C1 segment of cervical spinal cord (tissue), 14 donors: ENCODE measurements around the gene CDH3.

Experiments used
- DNase-seq, 14 donors: peaks; one replicate each; lab custom pipeline; 2025; lab: John Stamatoyannopoulos, UW

CDH3 gene

GRCh38 chr16:68644715-68645493 lies at the start of gene CDH3:
CDH3 (plus strand) TSS chr16:68645310; CDS start chr16:68645380, 70 bp downstream.
- DNase-seq: no peak

GRCh38 chr16:68596266-68596665 lies 48.8 kb upstream of the CDH3 start:
- DNase-seq: no peak

GRCh38 chr16:68599586-68599985 lies 45.5 kb upstream of the CDH3 start:
- no peak for DNase-seq

DNA sequence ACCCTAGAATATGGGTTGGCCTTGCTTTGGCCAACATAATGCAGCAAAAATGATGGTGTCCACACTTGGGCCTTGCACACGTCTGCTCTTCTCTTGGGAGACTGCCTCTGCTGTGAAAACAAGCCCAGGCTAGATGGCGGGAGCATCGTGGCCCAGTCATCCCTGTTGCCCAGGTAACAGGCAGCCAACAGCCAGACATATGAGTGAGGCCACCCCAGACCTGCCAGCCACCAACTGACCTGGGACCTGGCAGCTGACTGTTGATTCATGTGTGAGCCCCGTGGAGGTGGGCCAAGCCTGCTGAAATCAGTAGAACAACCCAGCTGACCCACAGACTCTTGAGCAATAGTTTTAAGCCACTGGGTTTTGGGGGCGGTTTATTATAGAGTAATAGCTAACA lies 39.4 kb upstream of the CDH3 start:
- DNase-seq: no peak

DNA sequence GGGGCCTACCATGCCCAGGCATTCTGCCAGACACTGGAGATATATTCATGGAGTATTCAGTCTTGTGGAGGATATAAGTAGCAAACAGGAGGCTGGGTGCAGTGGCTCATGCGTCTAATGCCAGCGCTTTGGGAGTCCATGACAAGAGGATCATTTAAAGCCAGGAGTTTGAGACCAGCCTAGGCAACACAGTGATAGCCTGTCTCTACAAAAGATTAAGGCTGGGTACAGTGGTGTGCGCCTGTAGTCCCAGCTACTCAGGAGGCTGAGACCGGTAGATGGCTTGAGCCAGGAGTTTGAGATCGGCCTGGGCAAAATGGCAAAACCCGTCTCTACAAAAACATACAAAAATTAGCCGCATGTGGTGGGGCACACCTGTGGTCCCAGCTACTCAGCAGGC lies 37.7 kb upstream of the CDH3 start:
- DNase-seq: no peak

- no peak for DNase-seq
Observed at GRCh38 chr16:68608330-68608729, 36.8 kb upstream of the CDH3 start.

DNA sequence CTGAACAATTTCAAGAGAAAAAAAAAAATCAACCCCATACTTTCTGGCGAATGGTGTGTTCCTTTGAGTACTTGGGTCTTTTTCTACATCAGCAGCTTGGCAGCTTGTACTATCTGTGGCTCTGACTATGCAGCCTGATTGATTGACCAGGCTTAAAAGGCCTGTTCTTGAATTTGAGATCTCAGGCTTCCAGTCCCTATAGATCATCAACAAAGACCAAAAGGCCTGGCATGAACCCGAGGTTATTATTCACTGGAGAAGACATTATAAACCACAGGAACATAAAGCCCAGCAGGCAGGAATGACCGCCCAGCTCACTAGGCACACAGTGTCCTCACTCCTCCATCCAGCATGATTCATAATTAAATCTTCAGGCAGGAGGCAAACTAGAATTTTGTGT lies 32.1 kb upstream of the CDH3 start:
- DNase-seq: no peak

GRCh38 chr16:68617734-68618133 lies 27.4 kb upstream of the CDH3 start:
- no peak for DNase-seq

GRCh38 chr16:68626557-68626956 lies 18.6 kb upstream of the CDH3 start:
- DNase-seq: no peak

GRCh38 chr16:68627951-68628425 lies 17.1 kb upstream of the CDH3 start:
- DNase-seq: no peak

- DNase-seq: no peak
Observed at GRCh38 chr16:68629351-68629910, 15.7 kb upstream of the CDH3 start.

GRCh38 chr16:68636064-68636560 lies 9.0 kb upstream of the CDH3 start:
- DNase-seq: no peak

GRCh38 chr16:68636818-68637217 lies 8.3 kb upstream of the CDH3 start:
- no peak for DNase-seq

DNA sequence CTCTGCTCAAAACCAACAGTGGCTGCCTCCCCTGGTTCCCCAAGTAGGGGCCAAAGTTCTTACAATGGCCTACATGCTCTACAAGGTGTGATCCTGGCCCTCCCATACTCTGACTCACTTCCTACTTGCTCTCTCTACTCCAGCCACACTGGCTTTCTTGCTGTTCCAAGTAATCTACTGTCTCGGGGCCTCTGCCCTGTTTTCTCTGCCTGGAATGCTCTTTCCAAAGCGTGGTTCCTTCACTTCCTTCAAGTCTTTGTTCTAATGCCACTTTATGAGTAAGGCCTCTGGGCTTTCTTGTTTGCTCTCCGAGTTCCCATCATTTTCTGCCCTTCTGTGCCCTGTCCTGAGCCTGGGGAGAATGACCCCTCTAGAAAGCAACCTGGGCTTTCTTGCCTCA lies 4.1 kb upstream of the CDH3 start:
- no peak for DNase-seq

- DNase-seq: no peak
Observed at GRCh38 chr16:68642047-68642435, 3.1 kb upstream of the CDH3 start.

DNA sequence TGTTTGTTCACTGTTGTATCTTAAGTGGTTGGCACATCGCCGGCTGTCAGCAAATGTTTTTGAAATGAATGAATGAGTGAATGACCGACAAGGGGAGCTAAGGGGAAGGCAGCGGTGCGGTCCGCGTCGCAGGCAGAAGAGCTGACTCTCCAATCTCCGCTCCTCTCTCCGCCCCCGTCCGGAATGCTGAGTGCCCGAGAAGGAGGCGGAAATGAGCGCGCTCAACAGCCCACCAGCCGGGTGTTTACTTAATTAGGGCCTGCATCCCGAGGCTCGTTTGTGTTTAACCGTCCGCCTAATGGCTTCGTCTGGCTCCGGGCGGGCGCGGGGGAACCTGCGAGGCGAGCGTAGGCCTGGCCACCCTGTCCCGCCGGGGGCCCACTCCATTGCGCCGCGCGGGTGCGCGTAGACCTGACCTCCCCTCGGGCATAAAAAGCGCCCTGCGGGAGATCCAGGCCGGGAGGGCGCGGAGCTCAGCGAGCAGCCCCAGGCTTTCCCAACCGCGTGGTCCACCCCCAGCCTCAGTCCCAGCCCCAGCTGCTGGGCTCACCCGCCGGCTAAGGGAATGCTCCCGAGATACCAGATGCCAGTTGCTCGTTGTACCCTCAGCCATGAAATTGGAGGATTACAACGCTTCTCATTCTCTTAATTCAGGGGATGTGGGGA lies 2.5 kb upstream of the CDH3 start:
- DNase-seq: no peak

- DNase-seq: no peak
Observed at GRCh38 chr16:68643227-68643626, 1.9 kb upstream of the CDH3 start.

GRCh38 chr16:68643847-68644246 lies 1.3 kb upstream of the CDH3 start:
- DNase-seq: no peak

DNA sequence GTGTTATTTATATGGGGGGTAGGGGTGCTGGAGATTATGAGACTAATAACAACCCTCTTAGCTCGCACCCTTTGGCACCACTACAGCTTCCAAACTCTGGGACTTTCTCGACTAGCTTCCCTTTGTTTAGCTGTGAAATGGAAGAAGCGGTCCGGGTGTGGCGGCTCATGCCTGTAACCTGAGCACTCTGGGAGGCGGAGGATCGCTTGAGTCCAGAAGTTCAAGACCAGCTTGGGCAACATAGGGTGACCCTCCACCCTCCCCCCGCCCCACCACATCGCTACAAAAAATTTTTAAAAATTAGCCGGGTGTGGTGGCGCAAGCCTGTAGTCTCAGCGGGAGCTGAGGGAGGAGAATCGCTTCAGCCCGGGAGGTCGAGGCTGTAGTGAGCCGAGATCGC lies 814 bp upstream of the CDH3 start:
- DNase-seq: no peak

- no peak for DNase-seq
Observed at GRCh38 chr16:68645494-68646388, 631 bp downstream of the CDH3 start.

DNA sequence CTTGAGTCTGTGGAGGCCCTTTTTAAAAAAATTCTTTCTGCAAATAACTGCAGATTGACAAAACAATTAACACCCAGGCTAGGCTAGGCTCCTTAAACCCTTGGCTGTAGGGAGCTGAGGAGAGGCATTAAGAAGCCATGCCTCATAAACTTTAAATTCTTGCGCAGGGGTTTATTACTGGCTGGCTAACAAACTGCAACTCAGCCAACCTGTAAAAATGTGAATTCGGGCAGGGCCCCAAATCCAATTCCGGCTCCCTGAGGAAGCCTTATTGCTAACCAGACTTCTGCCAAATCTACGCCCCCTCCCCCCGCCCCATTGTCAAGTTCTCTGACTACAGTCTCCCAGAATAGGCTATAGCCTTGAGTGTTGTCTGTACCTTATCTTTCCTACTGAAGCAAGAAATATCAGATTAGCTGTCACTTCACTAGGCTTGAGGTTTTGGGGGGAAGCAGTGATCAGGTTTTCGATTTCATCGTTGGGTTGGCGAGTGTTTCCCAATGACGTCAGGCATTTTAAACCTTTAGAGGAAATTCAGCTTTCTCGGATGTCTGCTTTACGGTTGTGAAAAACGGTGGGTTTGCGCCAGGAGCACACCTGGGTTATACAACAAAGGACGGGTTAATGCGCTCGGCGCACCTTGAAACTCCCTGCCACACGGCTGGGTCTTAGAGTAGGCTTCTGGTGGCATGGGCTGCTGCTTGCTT lies 2.0 kb downstream of the CDH3 start:
- no peak for DNase-seq
